ENCODE data around the gene GPC5.
"Not testable (repeated sequence)": the region's sequence is repeated elsewhere in the genome, so short reads cannot be mapped to it uniquely, and the experiment has no call there.

Gene GPC5

GRCh38 chr13:92407858-92408257 lies 1009.4 kb downstream of the GPC5 start:
- DNase-seq: no peak

- DNase-seq: no peak
These were observed 1014.1 kb downstream of the GPC5 start for GRCh38 chr13:92412481-92412880.

DNA sequence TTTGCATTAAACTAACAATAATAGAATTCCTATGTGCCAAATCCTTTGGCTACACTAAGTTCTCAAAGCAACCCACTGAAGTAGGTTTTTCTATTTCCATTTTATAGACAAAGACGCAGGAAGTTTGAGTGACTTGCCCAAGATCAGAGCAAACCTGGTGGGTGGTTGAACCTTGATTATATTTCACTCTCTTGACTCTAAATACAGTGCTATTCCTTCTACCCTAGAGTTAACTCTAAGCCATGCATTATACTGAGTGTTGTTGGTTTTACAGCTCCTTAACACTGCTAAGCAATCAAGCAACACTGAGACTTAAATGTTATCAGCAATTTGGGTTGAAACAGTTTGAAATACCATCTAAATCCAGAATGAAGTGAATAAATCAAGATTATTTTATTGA lies 1014.6 kb downstream of the GPC5 start:
- no peak for DNase-seq

- no peak for DNase-seq
These were observed 1015.0 kb downstream of the GPC5 start for GRCh38 chr13:92413452-92413851.

DNA sequence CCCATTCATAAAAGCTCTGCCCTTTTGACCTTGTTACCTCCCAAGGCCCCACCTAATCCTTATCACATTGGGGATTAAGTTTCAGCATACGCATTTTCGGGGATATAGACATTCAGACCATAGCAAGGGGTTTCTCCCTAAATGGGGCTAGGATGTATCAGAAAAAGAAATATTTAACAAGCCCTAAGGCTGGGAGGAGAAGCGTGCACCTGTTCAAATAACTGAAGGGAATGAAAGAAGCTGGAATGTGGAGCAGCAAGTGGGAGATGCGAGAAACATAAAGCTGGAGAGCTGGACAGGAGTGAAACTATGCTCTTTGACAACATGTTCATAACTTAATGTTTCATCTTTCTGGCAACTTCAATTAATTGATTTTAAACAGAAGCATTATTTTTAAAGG lies 1016.4 kb downstream of the GPC5 start:
- no peak for DNase-seq

GRCh38 chr13:92415781-92416180 lies 1017.4 kb downstream of the GPC5 start:
- no peak for DNase-seq

DNA sequence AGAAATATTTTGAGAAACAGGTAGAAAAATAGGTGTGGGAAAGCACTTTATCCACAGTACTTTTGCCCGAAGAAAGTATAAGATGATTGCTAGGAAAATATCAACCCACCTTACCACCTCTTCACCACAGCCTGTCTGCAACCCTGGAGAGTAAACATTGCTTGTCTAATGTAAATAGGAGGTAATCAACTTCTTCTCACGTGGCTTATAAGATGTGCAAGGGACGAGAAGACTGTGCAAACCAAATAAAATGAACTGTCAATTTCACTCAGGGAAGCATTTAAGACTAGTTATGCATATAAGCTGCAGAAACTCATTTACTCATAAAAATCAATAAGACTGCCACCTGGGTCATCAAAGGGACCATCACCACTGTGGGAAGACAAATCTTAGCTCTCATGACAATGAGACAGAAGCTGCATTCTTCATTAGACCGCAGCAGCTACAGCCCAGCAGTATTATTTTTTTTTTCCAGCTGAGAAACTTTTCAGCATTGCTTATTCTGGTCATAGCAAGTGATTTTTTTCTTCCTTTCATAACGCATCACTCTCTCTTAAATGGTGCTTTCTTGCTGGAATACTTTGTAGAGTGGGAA lies 1020.5 kb downstream of the GPC5 start:
- no peak for DNase-seq

- DNase-seq: no peak
These were observed 1030.8 kb downstream of the GPC5 start for GRCh38 chr13:92429231-92429630.

DNA sequence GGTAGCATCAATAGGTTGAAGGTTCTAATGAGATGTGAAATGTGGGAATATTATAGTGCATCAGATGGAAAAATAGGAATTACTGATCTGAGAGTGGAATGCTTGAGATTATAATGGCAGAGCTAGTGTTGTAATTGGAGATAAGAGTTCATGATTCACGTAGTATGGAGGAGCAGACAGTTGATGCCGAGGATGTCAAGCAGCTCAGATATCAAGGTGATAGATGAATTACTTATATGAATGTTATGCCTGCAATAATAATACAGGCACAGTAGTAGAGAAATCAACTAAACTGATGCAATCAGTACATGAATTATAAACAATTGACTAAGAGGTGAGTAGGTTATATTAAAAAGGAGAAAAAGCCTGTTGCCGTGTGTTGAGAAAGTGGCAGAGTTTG lies 1035.0 kb downstream of the GPC5 start:
- DNase-seq: no peak

- DNase-seq: no peak
These were observed 1035.5 kb downstream of the GPC5 start for GRCh38 chr13:92433963-92434362.

DNA sequence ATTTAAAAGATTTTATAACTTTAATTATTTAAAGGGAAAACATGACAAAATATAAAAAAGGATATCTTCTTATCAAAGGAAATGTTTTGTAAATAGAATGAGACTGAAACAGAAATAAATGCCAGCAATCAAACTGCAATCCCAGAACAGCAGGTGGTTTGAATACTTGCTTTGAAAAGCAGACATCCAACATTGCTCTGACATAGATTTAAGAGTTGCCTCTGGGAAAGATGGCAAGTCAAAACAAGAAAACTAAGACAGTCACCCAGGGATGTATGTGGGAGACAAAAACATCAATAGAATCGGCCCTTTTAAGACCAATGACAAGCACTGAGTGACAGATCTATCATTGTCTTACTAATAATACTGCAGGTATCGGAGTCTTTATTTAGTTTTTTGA lies 1038.5 kb downstream of the GPC5 start:
- no peak for DNase-seq

GRCh38 chr13:92444244-92444643 lies 1045.8 kb downstream of the GPC5 start:
- no peak for DNase-seq

DNA sequence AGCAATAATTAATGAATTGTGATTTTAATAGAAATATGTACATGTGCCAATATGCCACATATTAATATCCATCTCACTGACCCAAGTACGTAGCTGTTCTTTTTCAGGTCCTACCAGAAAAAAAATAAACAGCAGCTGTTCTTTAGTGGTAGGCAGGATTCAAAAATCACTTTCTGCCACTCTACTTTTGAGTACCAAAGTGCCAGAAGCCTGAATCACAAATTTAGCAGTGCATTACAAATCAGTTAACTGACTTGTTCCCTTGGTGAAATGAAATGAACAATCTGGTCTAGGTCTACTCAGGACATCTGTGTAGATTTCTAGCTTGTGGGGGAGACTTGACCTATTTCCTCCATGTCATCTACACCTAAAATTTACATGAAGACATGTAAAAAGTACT lies 1052.6 kb downstream of the GPC5 start:
- DNase-seq: no peak

- DNase-seq: no peak
These were observed 1054.4 kb downstream of the GPC5 start for GRCh38 chr13:92452840-92453239.

- no peak for DNase-seq
These were observed 1060.9 kb downstream of the GPC5 start for GRCh38 chr13:92459306-92459705.

GRCh38 chr13:92460479-92460878 lies 1062.1 kb downstream of the GPC5 start:
- no peak for DNase-seq

DNA sequence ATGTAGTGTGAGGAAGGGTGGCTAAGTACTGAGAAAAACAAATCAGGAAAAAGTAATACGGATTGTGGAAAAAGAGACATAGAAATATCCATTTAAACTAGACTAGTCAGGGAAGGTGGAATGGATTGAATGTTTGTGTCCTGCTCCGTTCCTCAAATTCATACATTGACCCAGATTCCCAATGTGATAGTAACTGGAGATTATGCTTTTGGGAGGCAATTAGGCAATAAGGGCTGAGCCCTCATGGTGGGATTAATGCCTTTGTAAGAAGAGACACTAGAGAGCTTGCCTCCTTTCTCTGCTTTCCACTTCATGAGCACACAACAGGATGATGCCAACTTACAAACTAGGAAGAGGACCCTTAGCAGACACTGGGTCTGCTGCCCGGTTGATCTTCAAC lies 1063.0 kb downstream of the GPC5 start:
- DNase-seq: no peak

GRCh38 chr13:92461831-92462230 lies 1063.4 kb downstream of the GPC5 start:
- DNase-seq: no peak

DNA sequence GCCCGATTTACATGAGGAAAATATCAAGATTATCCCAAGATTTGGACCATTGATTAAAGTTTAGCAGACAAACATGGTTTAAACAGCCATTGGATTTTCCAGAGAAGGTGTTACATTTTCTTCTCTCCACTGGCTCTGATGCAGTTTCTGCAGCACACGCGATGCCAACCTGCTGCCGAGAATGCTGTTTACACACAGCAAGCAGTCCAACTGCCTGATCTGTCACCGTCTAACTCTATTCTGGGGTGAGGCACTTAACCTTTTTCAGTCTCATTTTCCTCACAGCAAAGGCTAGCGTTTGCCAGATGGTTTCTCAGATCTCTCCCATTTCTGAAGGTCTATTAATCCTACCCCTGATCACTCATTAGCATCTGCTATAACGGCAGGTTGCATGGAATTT lies 1064.7 kb downstream of the GPC5 start:
- no peak for DNase-seq

- no peak for DNase-seq
These were observed 1075.5 kb downstream of the GPC5 start for GRCh38 chr13:92473765-92474475.

- DNase-seq: no peak
These were observed 1082.0 kb downstream of the GPC5 start for GRCh38 chr13:92480387-92480786.

GRCh38 chr13:92482790-92483189 lies 1084.4 kb downstream of the GPC5 start:
- not testable (repeated sequence) for DNase-seq

DNA sequence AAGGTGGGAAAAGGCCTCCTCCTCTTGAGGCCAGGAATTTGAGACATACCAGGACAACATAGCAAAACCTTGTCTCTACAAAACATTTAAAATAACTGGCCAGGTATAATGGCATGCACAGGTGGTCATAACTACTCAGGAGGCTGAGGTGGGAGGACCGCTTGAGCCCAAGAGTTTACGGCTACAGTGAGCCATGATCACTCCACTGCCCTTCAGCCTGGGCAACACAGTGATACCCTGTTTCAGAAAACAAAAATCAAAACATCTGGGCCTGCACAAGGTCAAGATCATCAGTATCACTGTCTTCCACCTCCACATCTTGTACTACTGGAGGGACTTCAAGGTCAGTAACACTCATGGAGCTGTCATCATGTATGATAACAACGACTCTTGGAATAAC lies 1085.5 kb downstream of the GPC5 start:
- DNase-seq: no peak

- DNase-seq: no peak
These were observed 1088.8 kb downstream of the GPC5 start for GRCh38 chr13:92487238-92487637.
